H9 (cell line): Measurements from ENCODE around the gene KRTCAP2. TPM values are rescaled to one million over a fixed set of nuclear protein-coding genes. Genes with fewer than 3 reads are reported as not detected.
A peak's percentile ranks its signal among the peaks of the same experiment; 100 is the strongest.

ENCODE experiments used
- DNase-seq: peaks from one replicate; pipeline ENCODE4 v3.0.0-alpha.2; 2017
- H2AFZ ChIP-seq: one replicate; pipeline ENCODE4 v1.6.1; 2013; ENCODE audit warnings: mild to moderate bottlenecking, low read length, control low read depth, moderate library complexity
- H2AK5ac ChIP-seq: 2 replicates; pipeline ENCODE4 v1.6.1; 2013; ENCODE audit warnings: low read length, control low read depth, mixed read lengths; ENCODE audit not compliant: insufficient read length
- H2BK120ac ChIP-seq: one replicate; pipeline ENCODE4 v1.6.1; 2013; ENCODE audit warnings: low read depth, mild to moderate bottlenecking, low read length, control low read depth, inconsistent platforms; ENCODE audit not compliant: poor library complexity, severe bottlenecking
- H2BK12ac ChIP-seq: 2 replicates; pipeline ENCODE4 v1.6.1; 2013; ENCODE audit warnings: low read length, control low read depth, mixed read lengths, low read depth; ENCODE audit not compliant: insufficient read length
- H2BK15ac ChIP-seq: 2 replicates; pipeline ENCODE4 v1.6.1; 2013; ENCODE audit warnings: low read depth, low read length, control low read depth
- H2BK20ac ChIP-seq: one replicate; pipeline ENCODE4 v1.6.1; 2013; ENCODE audit warnings: low read depth, mild to moderate bottlenecking, low read length, control low read depth, inconsistent platforms; ENCODE audit not compliant: poor library complexity, severe bottlenecking
- H2BK5ac ChIP-seq: 2 replicates; pipeline ENCODE4 v1.6.1; 2013; ENCODE audit warnings: low read length, control low read depth, mixed read lengths; ENCODE audit not compliant: insufficient read length
- H3K14ac ChIP-seq: 2 replicates; pipeline ENCODE4 v1.6.1; 2013; ENCODE audit warnings: low read length, control low read depth; ENCODE audit not compliant: insufficient read depth
- H3K18ac ChIP-seq: 2 replicates; pipeline ENCODE4 v1.6.1; 2013; ENCODE audit warnings: low read depth, mild to moderate bottlenecking, mixed read lengths, low read length, control low read depth; ENCODE audit not compliant: insufficient read length
- H3K23ac ChIP-seq: 2 replicates; pipeline ENCODE4 v1.6.1; 2013; ENCODE audit warnings: low read length, control low read depth, mixed read lengths, low read depth; ENCODE audit not compliant: insufficient read length
- H3K23me2 ChIP-seq: 2 replicates; pipeline ENCODE4 v1.6.1; 2013; ENCODE audit warnings: low read depth, mild to moderate bottlenecking, mixed read lengths, low read length, control low read depth; ENCODE audit not compliant: insufficient read length, poor library complexity, severe bottlenecking
- H3K27ac ChIP-seq: 2 replicates; pipeline ENCODE4 v1.5.1; 2013; ENCODE audit warnings: low read length, control low read depth, mixed read lengths, low read depth; ENCODE audit not compliant: insufficient read length
- H3K27me3 ChIP-seq: 2 replicates; pipeline ENCODE4 v1.6.1; 2013; ENCODE audit warnings: low read length, control low read depth, inconsistent platforms; ENCODE audit not compliant: insufficient read depth
- H3K4ac ChIP-seq: 2 replicates; pipeline ENCODE4 v1.6.1; 2013; ENCODE audit warnings: low read depth, mild to moderate bottlenecking, control low read depth, inconsistent platforms, low read length, moderate library complexity
- H3K4me1 ChIP-seq: 2 replicates; pipeline ENCODE4 v1.6.1; 2013; ENCODE audit warnings: low read length, control low read depth, inconsistent platforms; ENCODE audit not compliant: insufficient read depth
- H3K4me2 ChIP-seq: 2 replicates; pipeline ENCODE4 v1.6.1; 2013; ENCODE audit warnings: low read length, control low read depth, mixed read lengths; ENCODE audit not compliant: insufficient read length, insufficient read depth
- H3K56ac ChIP-seq: 2 replicates; pipeline ENCODE4 v1.6.1; 2013; ENCODE audit warnings: low read depth, mild to moderate bottlenecking, mixed read lengths, low read length, control low read depth; ENCODE audit not compliant: insufficient read length
- H3K79me1 ChIP-seq: 2 replicates; pipeline ENCODE4 v1.6.1; 2013; ENCODE audit warnings: low read depth, mild to moderate bottlenecking, moderate library complexity, low read length, control low read depth, inconsistent platforms; ENCODE audit not compliant: insufficient read depth, poor library complexity, severe bottlenecking
- H3K79me2 ChIP-seq: 2 replicates; pipeline ENCODE4 v1.6.1; 2013; ENCODE audit warnings: low read length, control low read depth, inconsistent platforms; ENCODE audit not compliant: insufficient read depth
- H3K9ac ChIP-seq: 2 replicates; pipeline ENCODE4 v1.6.1; 2013; ENCODE audit warnings: low read length, control low read depth, mixed read lengths; ENCODE audit not compliant: insufficient read length; ENCODE audit errors: extremely low read depth
- H3K9me3 ChIP-seq: one replicate; pipeline ENCODE4 v1.6.1; 2013; ENCODE audit warnings: low read depth, low read length, inconsistent platforms; ENCODE audit not compliant: control insufficient read depth
- H3T11ph ChIP-seq: one replicate; pipeline ENCODE4 v1.6.1; 2013; ENCODE audit warnings: mild to moderate bottlenecking, low read length, control low read depth, inconsistent platforms
- H4K20me1 ChIP-seq: one replicate; pipeline ENCODE4 v1.6.1; 2013; ENCODE audit not compliant: control insufficient read depth, insufficient read length, insufficient read depth
- H4K5ac ChIP-seq: 2 replicates; pipeline ENCODE4 v1.6.1; 2013; ENCODE audit warnings: low read depth, mild to moderate bottlenecking, mixed read lengths, low read length, control low read depth; ENCODE audit not compliant: insufficient read length
- H4K8ac ChIP-seq: replicated peaks from 2 replicates; pipeline ENCODE4 v1.6.1; 2013; ENCODE audit warnings: low read length, control low read depth, mixed read lengths, low read depth; ENCODE audit not compliant: insufficient read length
- H4K91ac ChIP-seq: 2 replicates; pipeline ENCODE4 v1.6.1; 2013; ENCODE audit warnings: low read depth, mild to moderate bottlenecking, moderate library complexity, mixed read lengths, low read length, control low read depth; ENCODE audit not compliant: insufficient read length
- H3K27ac Mint-ChIP-seq, 3 experiments: 2 replicates in 2 of 3; 3 replicates in 1 of 3; pipeline ENCODE4 v1.8.0; 2020 to 2021; ENCODE audit warnings: mixed read lengths in 3 of 3, mild to moderate bottlenecking in 1 of 3, moderate library complexity in 1 of 3
- H3K27me3 Mint-ChIP-seq: 2 replicates; pipeline ENCODE4 v1.8.0; 2021; ENCODE audit warnings: low read depth, mild to moderate bottlenecking, moderate library complexity, mixed read lengths
- H3K36me3 Mint-ChIP-seq, 3 experiments: 2 replicates in 2 of 3; 3 replicates in 1 of 3; pipeline ENCODE4 v1.8.0; 2020 to 2021; ENCODE audit warnings: low read depth in 3 of 3, mixed read lengths in 3 of 3; ENCODE audit not compliant: insufficient read depth in 1 of 3
- H3K4me1 Mint-ChIP-seq, 2 experiments: 2 replicates each; pipeline ENCODE4 v1.8.0; 2020; ENCODE audit warnings: mixed read lengths in 2 of 2
- H3K4me3 Mint-ChIP-seq, 2 experiments: 2 replicates in 1 of 2; 3 replicates in 1 of 2; pipeline ENCODE4 v1.8.0; 2020 to 2021; ENCODE audit warnings: mild to moderate bottlenecking in 2 of 2, mixed read lengths in 2 of 2, moderate library complexity in 1 of 2
- H3K9me3 Mint-ChIP-seq, 2 experiments: 2 replicates in 1 of 2; 3 replicates in 1 of 2; pipeline ENCODE4 v1.8.0; 2020; ENCODE audit warnings: mild to moderate bottlenecking in 2 of 2, mixed read lengths in 2 of 2, moderate library complexity in 1 of 2
- WGBS: extraction: QIAGEN DNeasy Blood & Tissue Kit; methylation state at CpG from one replicate; pipeline ENCODE4 v1.1.7; 2013; ENCODE audit warnings: missing lambda C conversion rate, low lambda C conversion rate, mixed read lengths; ENCODE audit not compliant: insufficient read length; ENCODE audit errors: extremely low coverage; 5-methylcytosine and 5-hydroxymethylcytosine counted together
- total RNA-seq: library from RNA; stranded (reverse); gene quantifications from 2 replicates; pipeline ENCODE4 v1.2.1, GENCODE V29; 2021
- TF ChIP-seq, protein P1 (sequence below): fragments of 200-600 bp; sonication (generic); conservative IDR thresholded peaks from 3 replicates; pipeline ENCODE4 v1.8.0; 2021; ENCODE audit warnings: antibody characterized with exemption, mild to moderate bottlenecking

The KRTCAP2 gene
- total RNA-seq, 1 experiment from 2014 or later, result 149 TPM

DNA sequence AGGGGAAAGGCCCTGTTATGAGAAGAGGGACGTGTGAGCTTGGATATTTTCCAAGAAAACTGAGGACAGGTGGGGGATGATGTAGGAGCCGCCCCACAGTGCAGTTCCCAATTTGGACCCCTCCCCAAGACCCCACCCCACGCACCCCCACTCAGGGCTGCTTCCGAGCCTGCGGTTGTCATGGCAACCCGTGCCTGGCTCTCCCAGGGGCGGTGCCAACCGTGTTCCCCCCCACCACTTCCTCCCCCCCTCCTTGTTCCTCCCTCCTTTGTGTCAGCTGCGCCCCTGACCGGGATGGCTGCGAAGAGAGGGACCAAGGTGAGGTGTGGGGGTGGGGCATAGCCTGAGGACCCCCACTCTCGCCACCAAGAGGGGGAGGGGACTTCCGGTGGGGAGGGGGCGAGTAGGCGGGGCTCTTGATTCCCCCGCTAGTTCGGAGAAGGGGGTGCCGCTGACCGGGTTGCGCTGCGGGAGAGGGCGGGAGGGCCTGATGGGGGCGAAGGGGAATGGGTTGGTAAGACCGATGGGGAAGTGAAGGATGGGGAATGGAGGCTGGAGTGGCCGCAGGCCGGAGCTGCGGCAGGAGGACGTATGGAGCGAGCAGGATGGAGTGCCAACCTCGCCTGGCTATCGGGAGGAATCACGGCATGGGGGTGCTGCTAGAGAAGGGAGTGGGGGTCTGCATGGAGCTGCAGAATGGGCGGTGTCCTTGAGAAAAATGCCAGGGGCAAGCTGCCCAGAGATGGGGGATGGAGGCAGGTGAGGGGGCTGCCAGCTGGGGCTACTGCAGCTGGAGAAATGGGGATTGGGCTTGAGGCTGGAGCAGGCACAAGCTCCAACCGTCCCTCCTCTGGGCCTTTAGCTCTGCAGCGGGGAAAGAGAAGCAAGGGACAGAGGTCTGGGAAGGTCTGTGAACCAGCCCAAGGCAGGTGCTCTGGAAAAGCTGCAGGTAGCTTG, 1.5 kb upstream of the KRTCAP2 start:
- H3K27me3 ChIP-seq, result no peaks in the 10 kb centered on the region
- no peak overlapping the region for H3T11ph ChIP-seq
- no peaks in the 10 kb centered on the region for H3K9me3 ChIP-seq
- peaks cover 23 to 37% of the 10 kb centered on the region in 2 experiments for H3K4me1 Mint-ChIP-seq
- no peak overlapping the region for H2BK15ac ChIP-seq
- no peak overlapping the region for H3K23ac ChIP-seq
- no peak overlapping the region for H3K27ac ChIP-seq
- peak overlapping the region; percentile 92 to 97 for H3K4me3 Mint-ChIP-seq
- no peaks in the 10 kb centered on the region; the same call in none of the 2 replicates for H3K27me3 Mint-ChIP-seq
- H2BK5ac ChIP-seq, result no peak overlapping the region
- H3K36me3 Mint-ChIP-seq, result peaks cover 26 to 51% (median 39%) of the 10 kb centered on the region in 3 experiments
- H3K9ac ChIP-seq, result peak overlapping the region; percentile 24
- H2BK20ac ChIP-seq, result no peak overlapping the region
- H2BK12ac ChIP-seq, result no peak overlapping the region
- no peaks in the 10 kb centered on the region for H4K20me1 ChIP-seq
- no CpG with 5 or more reads among the region's 35 CpGs for WGBS
- no peak overlapping the region for H4K8ac ChIP-seq
- no peaks in the 10 kb centered on the region for H3K4me1 ChIP-seq
- H3K79me1 ChIP-seq, result no peaks in the 10 kb centered on the region
- H4K91ac ChIP-seq, result no peak overlapping the region
- H3K79me2 ChIP-seq, result no peaks in the 10 kb centered on the region; the same call in 1 of the 2 replicates
- H2AFZ ChIP-seq, result no peak overlapping the region
- no peak overlapping the region for H2AK5ac ChIP-seq
- H3K9me3 Mint-ChIP-seq, result no peaks in the 10 kb centered on the region
- no peak overlapping the region for H4K5ac ChIP-seq
- peak; percentile 75 for DNase-seq
- H3K4ac ChIP-seq, result no peak overlapping the region
- H2BK120ac ChIP-seq, result no peak overlapping the region
- H3K56ac ChIP-seq, result no peak overlapping the region
- H3K4me2 ChIP-seq, result peak overlapping the region; percentile 75
- TF ChIP-seq, protein P1, sequence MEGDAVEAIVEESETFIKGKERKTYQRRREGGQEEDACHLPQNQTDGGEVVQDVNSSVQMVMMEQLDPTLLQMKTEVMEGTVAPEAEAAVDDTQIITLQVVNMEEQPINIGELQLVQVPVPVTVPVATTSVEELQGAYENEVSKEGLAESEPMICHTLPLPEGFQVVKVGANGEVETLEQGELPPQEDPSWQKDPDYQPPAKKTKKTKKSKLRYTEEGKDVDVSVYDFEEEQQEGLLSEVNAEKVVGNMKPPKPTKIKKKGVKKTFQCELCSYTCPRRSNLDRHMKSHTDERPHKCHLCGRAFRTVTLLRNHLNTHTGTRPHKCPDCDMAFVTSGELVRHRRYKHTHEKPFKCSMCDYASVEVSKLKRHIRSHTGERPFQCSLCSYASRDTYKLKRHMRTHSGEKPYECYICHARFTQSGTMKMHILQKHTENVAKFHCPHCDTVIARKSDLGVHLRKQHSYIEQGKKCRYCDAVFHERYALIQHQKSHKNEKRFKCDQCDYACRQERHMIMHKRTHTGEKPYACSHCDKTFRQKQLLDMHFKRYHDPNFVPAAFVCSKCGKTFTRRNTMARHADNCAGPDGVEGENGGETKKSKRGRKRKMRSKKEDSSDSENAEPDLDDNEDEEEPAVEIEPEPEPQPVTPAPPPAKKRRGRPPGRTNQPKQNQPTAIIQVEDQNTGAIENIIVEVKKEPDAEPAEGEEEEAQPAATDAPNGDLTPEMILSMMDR, result no peak
- no peak overlapping the region for H3K18ac ChIP-seq
- H3K14ac ChIP-seq, result no peak overlapping the region
- peak overlapping the region; percentile 93 to 98 (median 93); a peak in 5 of 7 replicates for H3K27ac Mint-ChIP-seq
- peaks cover 18% of the 10 kb centered on the region for H3K23me2 ChIP-seq
